ENCODE measurements around the gene NTF4.

DNA sequence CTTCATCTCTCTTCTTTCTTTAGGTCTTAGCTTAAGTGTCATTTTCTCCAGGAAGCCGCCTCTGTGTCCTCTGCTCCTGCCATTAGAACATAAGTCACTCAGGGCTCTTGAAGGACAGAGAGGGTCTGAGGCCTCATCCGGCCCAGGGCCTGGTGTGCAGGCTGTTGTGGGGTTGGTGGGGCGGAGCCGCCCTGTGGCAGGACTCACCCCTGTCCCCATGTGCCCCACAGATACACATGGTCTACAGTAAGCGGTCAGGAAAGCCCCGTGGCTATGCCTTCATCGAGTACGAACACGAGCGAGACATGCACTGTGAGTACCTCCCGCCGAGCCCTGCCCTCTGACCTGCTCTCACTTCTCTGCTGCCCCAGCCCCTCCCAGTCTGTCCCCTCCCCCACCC, 36.5 kb upstream of the NTF4 start:
- TF ChIP-seq, protein P1, sequence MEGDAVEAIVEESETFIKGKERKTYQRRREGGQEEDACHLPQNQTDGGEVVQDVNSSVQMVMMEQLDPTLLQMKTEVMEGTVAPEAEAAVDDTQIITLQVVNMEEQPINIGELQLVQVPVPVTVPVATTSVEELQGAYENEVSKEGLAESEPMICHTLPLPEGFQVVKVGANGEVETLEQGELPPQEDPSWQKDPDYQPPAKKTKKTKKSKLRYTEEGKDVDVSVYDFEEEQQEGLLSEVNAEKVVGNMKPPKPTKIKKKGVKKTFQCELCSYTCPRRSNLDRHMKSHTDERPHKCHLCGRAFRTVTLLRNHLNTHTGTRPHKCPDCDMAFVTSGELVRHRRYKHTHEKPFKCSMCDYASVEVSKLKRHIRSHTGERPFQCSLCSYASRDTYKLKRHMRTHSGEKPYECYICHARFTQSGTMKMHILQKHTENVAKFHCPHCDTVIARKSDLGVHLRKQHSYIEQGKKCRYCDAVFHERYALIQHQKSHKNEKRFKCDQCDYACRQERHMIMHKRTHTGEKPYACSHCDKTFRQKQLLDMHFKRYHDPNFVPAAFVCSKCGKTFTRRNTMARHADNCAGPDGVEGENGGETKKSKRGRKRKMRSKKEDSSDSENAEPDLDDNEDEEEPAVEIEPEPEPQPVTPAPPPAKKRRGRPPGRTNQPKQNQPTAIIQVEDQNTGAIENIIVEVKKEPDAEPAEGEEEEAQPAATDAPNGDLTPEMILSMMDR (IDR thresholded peaks at IDR 0.05; ENCODE audit: insufficient read depth, low read length) = no peak
- TF ChIP-seq, protein P2, sequence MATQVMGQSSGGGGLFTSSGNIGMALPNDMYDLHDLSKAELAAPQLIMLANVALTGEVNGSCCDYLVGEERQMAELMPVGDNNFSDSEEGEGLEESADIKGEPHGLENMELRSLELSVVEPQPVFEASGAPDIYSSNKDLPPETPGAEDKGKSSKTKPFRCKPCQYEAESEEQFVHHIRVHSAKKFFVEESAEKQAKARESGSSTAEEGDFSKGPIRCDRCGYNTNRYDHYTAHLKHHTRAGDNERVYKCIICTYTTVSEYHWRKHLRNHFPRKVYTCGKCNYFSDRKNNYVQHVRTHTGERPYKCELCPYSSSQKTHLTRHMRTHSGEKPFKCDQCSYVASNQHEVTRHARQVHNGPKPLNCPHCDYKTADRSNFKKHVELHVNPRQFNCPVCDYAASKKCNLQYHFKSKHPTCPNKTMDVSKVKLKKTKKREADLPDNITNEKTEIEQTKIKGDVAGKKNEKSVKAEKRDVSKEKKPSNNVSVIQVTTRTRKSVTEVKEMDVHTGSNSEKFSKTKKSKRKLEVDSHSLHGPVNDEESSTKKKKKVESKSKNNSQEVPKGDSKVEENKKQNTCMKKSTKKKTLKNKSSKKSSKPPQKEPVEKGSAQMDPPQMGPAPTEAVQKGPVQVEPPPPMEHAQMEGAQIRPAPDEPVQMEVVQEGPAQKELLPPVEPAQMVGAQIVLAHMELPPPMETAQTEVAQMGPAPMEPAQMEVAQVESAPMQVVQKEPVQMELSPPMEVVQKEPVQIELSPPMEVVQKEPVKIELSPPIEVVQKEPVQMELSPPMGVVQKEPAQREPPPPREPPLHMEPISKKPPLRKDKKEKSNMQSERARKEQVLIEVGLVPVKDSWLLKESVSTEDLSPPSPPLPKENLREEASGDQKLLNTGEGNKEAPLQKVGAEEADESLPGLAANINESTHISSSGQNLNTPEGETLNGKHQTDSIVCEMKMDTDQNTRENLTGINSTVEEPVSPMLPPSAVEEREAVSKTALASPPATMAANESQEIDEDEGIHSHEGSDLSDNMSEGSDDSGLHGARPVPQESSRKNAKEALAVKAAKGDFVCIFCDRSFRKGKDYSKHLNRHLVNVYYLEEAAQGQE (IDR thresholded peaks at IDR 0.05; ENCODE audit: insufficient replicate concordance, low read depth) = no peak
- TF ChIP-seq POLR2AphosphoS5 (IDR thresholded peaks at IDR 0.05; ENCODE audit: low read depth) (no peak), SPI1 (IDR thresholded peaks at IDR 0.05; ENCODE audit: borderline replicate concordance, low read depth) (no peak)
